ENCODE data around the gene LPAR1.

The LPAR1 gene

DNA sequence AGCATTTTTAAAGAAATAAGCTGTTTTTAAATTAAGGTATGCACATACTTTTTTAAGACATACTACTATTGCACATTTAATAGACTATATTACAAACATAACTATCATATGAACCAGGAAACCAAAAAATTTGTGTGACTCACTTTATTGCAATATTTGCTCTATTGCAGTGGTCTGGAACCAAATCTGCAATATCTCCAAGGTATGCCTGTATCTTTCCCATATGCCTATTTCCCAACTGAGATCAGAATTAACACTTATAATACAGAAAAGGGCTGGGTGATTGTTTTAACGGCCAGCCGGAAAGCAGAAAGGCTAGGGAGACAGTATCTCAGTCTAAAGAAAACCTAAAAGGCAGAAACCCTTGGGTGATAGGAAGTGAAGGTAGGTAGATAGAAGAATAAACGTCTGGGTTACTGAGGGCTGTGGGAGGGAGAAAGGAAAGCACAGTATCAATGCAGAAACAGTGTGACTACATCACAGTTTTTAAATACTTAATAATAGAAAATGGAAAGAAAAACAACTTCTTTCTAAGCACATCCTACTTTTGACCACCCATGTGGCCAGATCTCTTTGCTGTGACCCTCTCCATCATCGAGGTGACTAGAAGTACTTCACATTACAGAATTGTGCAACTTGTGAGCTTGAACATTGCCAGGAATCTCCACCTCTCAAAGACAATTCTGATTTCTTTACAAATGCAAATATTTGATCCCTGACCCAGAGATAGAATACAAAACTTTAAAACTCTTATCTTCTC is 126.4 kb downstream of the LPAR1 start:
- H3K4me3 ChIP-seq (ENCODE audit: low read depth, low read length) = no peak overlapping the region
- TF ChIP-seq, protein P1, sequence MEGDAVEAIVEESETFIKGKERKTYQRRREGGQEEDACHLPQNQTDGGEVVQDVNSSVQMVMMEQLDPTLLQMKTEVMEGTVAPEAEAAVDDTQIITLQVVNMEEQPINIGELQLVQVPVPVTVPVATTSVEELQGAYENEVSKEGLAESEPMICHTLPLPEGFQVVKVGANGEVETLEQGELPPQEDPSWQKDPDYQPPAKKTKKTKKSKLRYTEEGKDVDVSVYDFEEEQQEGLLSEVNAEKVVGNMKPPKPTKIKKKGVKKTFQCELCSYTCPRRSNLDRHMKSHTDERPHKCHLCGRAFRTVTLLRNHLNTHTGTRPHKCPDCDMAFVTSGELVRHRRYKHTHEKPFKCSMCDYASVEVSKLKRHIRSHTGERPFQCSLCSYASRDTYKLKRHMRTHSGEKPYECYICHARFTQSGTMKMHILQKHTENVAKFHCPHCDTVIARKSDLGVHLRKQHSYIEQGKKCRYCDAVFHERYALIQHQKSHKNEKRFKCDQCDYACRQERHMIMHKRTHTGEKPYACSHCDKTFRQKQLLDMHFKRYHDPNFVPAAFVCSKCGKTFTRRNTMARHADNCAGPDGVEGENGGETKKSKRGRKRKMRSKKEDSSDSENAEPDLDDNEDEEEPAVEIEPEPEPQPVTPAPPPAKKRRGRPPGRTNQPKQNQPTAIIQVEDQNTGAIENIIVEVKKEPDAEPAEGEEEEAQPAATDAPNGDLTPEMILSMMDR (IDR thresholded peaks at IDR 0.05; ENCODE audit: low read depth, low read length) = no peak

DNA sequence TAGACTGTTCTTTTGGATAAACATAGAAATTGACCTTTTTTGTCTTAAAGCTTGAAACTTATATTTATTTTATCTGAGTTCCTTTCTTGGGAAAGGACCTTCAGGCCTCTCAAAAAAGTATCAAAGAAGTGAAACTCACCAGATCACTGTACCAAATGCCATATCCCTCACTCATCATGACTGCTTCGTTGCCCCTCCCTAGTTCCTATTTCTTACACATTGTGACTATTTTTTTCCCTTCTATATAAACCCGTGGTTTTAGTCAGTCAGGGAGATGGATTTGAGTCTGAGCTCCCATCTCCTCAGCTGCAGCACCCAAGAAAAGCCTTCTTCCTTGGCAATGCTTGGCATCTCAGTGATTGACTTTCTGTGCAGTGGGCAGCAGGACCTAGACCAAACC is 129.4 kb downstream of the LPAR1 start:
- no peak overlapping the region for H3K4me3 ChIP-seq (ENCODE audit: low read depth, low read length)
- TF ChIP-seq, protein P1 (IDR thresholded peaks at IDR 0.05; ENCODE audit: low read depth, low read length) = no peak

DNA sequence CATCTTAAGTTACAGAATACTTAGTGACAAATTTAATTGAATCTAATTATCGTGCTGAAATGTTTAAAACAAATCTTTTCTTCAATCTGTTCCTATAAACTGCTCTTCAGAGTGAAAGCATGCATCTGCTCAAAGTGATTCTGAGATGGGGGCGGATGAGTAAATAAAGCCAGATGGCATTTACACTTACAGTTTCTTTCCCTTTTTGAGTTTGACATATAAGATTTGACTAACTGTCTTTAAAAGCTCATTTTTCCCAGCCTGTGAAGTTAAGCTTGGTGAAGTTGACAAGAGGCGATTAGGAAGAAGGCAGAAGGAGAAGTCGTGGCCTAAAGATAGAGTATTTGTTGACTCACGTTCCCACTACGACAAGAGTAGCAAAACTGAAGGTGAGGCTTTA is 137.4 kb downstream of the LPAR1 start:
- no peak overlapping the region for H3K4me3 ChIP-seq (ENCODE audit: low read depth, low read length)
- TF ChIP-seq, protein P1 (IDR thresholded peaks at IDR 0.05; ENCODE audit: low read depth, low read length) = no peak

DNA sequence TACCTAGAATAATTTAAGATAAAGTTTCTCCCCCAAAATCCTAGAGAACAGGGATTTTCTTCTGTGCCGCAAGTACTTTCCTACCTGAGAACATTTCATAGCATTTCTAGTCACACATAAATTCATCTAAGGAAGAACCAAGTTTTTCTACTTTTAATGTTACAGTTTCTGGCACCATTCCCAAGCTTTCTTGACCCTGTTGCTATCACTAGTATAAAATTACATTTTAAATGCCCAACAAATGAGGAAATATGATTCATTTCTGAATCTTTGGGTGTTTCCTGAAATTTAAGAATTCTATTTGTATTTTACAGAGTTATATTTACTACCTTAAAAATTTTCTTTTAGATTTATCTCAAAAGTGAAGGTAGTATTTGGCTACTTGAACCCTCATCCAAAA is 137.8 kb downstream of the LPAR1 start:
- no peak overlapping the region for H3K4me3 ChIP-seq (ENCODE audit: low read depth, low read length)
- TF ChIP-seq, protein P1 (IDR thresholded peaks at IDR 0.05; ENCODE audit: low read depth, low read length) = no peak

DNA sequence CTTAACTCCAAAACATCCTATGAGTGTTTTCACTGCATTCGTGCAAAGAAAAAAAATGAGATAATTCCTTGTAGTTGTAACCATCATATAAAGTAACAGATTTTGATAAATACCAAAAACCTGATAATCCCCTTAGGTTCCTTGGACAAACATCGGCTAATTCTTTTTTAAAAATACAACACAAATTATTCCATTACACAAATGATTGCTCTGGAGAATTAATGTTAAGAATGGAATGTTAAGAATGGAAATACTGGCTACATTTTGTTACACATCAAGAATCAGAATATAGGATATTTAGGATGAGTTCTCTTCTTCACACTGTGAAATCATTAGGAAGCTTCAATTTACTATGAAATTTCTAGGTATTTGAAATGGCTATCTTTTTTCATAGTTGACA is 139.4 kb downstream of the LPAR1 start:
- H3K4me3 ChIP-seq (ENCODE audit: low read depth, low read length) = no peak overlapping the region
- TF ChIP-seq, protein P1 (IDR thresholded peaks at IDR 0.05; ENCODE audit: low read depth, low read length) = no peak

DNA sequence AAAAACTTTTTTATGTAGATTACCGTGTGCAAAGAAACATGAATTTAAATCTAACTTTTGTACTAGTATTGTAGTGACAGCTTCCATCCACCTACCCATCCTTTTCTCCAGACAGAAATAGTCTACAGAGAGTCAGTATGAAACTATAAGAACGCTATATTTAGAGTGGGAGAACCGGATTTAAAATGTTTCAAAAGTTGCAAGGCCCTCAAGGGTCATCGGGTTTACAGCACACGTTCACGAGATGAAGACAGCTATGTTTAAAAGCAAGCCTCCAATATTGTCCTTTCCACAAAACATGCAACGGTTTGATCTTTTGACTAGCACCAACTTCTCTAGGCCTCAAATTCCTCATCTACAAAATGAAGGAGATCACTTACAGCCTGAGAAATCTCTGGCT is 139.9 kb downstream of the LPAR1 start:
- no peak overlapping the region for H3K4me3 ChIP-seq (ENCODE audit: low read depth, low read length)
- TF ChIP-seq, protein P1 (IDR thresholded peaks at IDR 0.05; ENCODE audit: low read depth, low read length) = no peak

DNA sequence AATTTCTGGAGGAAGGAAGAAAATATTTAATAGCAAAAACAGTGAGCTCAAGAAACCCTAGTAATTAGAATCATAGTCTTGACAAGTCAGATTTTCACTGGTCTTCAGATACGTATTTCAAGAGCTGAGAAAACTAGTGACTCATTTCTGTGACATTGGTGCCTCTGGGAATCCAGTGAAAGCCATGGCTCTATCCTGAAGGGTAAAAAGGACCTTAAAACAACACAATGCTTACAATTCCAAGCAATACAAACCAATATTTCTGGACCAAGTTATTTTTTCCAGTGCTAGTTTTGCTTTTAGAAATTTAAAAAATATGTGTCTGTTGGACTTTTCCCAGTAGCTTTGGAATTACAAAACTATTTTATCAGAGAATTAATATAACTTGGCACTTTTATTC is 140.3 kb downstream of the LPAR1 start:
- TF ChIP-seq, protein P1 (IDR thresholded peaks at IDR 0.05; ENCODE audit: low read depth, low read length) = no peak
- H3K4me3 ChIP-seq (ENCODE audit: low read depth, low read length) = no peak overlapping the region

All from WI38 (cell line).